Tibial nerve (tissue), 3 donors: ENCODE data around the gene PUM1.

Experiments used
- POLR2A ChIP-seq, 2 donors: fragments of 450-650 bp; IDR thresholded peaks; one replicate each; pipeline ENCODE4 v1.6.1; 2017; ENCODE audit warnings: antibody characterized with exemption in 2 of 2, mild to moderate bottlenecking in 2 of 2, moderate library complexity in 2 of 2
- TF ChIP-seq, protein P1 (sequence below), 5 experiments: fragments of 200-600 bp in 3 of 5; fragments of 450-650 bp in 2 of 5; sonication (generic) in 3 of 5; IDR thresholded peaks; one replicate each; pipeline ENCODE4 v1.5.1; 2016 to 2019; ENCODE audit warnings: antibody characterized with exemption in 5 of 5, mild to moderate bottlenecking in 3 of 5, moderate library complexity in 2 of 5

DNA sequence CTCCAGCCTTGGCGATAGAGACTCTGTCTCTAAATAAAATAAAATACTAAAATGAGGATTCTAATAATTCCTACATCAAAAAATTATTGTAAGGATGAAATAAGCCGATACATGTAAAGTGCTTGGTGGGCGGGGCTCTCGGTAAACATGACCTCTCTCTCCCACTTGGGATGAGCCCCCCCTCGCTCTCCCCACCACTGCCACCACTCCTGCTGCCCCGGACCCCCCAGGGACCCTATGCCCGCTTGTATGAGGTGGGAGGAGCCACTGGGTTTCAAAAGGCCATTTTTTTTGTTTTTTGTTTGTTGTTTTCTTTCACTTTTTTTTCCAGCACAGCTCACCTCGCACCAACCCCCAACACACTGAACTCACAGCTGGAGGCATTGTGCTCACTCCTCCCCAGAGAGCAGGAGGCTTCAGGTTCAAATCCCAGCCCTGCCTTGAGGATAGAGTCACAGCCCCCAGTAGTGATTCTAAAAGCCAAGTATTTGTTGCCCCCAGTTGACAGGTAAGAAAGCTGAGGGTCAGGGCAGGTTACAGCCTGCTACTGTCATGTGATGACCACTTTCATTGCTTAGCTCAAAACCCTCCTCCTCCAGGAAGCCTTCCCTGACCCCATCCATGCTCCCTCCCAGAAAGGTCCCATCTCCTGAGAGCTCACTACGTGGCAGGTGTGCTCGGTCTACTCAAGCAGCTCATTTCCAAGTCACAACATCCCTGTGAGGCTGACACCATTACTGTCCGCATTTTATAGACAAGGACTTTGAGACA, 161.1 kb downstream of the PUM1 start:
- TF ChIP-seq, protein P1, sequence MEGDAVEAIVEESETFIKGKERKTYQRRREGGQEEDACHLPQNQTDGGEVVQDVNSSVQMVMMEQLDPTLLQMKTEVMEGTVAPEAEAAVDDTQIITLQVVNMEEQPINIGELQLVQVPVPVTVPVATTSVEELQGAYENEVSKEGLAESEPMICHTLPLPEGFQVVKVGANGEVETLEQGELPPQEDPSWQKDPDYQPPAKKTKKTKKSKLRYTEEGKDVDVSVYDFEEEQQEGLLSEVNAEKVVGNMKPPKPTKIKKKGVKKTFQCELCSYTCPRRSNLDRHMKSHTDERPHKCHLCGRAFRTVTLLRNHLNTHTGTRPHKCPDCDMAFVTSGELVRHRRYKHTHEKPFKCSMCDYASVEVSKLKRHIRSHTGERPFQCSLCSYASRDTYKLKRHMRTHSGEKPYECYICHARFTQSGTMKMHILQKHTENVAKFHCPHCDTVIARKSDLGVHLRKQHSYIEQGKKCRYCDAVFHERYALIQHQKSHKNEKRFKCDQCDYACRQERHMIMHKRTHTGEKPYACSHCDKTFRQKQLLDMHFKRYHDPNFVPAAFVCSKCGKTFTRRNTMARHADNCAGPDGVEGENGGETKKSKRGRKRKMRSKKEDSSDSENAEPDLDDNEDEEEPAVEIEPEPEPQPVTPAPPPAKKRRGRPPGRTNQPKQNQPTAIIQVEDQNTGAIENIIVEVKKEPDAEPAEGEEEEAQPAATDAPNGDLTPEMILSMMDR (IDR thresholded peaks at IDR 0.05): no peak
- no peak for TF ChIP-seq POLR2A (IDR thresholded peaks at IDR 0.05)
